Omental fat pad (tissue), 4 donors: ENCODE results near the gene DYTN. TPM values are rescaled to one million over a fixed set of nuclear protein-coding genes. Genes with fewer than 3 reads are reported as not detected.
"Not testable (repeated sequence)": the region's sequence is repeated elsewhere in the genome, so short reads cannot be mapped to it uniquely, and the experiment has no call there.

Experiments
- ATAC-seq: fragments of 150-250 bp; one replicate; pipeline ENCODE4 v1.9.1; 2016; ENCODE audit warnings: mild to moderate bottlenecking, moderate library complexity; ENCODE audit not compliant: low FRiP score
- DNase-seq: peaks from one replicate; pipeline ENCODE4 v3.0.0-alpha.2; 2019; ENCODE audit warnings: low spot score
- CTCF ChIP-seq, 3 donors: fragments of 450-650 bp; IDR thresholded peaks; one replicate each; pipeline ENCODE4 v1.5.1; 2016 to 2017; ENCODE audit warnings: antibody characterized with exemption in 3 of 3, mild to moderate bottlenecking in 3 of 3, moderate library complexity in 2 of 3
- total RNA-seq, 4 donors: library from RNA; depleted of rRNA; stranded (reverse); fragments of >200 nt; gene quantifications; one replicate each; pipeline ENCODE4 v1.1.0, GENCODE V29; 2016

Gene DYTN
- total RNA-seq, 4 donors from 2014 or later, result not detected

GRCh38 chr2:206721256-206721920, 3.2 kb upstream of the DYTN start:
- no peak for TF ChIP-seq CTCF (IDR thresholded peaks at IDR 0.05)
- DNase-seq (no peak), ATAC-seq (no peak)

- DNase-seq (no peak), ATAC-seq (no peak)
- TF ChIP-seq CTCF (IDR thresholded peaks at IDR 0.05), result no peak
Observed at GRCh38 chr2:206716623-206717022, 1.6 kb downstream of the DYTN start.

GRCh38 chr2:206715183-206715582, 3.0 kb downstream of the DYTN start:
- DNase-seq, ATAC-seq: not testable (repeated sequence)

- no peak for DNase-seq
- no peak for ATAC-seq
Observed at GRCh38 chr2:206713746-206714145, 4.5 kb downstream of the DYTN start.

DNA sequence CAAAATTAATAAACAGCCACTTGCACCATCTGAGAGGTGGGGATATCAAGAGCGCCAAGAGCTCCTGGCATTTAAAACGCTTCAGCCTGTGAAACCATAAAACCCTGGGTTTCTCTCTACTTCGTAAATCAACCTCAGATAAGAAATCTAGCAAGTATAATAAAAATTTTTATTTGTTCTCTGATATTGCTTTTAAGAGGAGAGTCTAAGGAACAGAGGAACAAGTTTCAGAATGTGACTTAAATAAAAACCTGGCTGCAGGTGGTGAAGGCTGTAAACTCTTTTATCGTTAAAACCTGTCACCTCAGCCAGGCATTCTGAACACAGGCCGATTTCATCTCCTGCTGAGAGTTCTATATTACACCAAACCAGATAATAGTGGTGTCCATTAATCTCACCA, 9.9 kb downstream of the DYTN start:
- DNase-seq, result no peak
- no peak for ATAC-seq

More at GRCh38 chr2:206713746-206714145, 4.5 kb downstream of the DYTN start:
- TF ChIP-seq CTCF (IDR thresholded peaks at IDR 0.05), result no peak

DNA sequence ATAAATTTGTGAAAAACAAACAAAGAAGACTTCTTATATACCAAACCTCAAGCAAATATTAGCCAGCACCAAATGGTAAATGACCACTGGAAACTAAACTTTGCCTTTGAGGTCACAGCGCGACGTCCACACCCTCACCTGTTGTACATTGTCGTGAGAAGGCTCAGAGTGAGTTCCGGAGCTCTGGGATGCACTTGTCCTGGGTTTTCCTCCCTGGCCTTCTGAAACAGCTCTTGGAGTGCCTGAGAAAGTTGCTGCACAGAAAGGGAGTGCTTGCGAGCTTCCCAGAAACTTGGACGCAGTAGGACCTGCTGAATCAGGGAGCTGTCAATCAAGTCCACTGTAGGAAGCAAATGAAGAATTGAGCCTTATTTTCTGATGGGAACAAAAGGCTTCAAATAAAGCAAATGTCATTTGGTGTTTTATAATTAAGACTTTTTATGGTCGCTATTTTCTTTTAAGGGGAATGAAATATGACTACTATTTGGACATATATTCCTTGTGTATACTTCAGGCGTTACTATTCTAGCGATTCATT, 11.0 kb downstream of the DYTN start:
- DNase-seq (no peak), ATAC-seq (no peak)
- TF ChIP-seq CTCF (IDR thresholded peaks at IDR 0.05), result no peak

More for the DNA sequence above, 9.9 kb downstream of the DYTN start:
- no peak for TF ChIP-seq CTCF (IDR thresholded peaks at IDR 0.05)

DNA sequence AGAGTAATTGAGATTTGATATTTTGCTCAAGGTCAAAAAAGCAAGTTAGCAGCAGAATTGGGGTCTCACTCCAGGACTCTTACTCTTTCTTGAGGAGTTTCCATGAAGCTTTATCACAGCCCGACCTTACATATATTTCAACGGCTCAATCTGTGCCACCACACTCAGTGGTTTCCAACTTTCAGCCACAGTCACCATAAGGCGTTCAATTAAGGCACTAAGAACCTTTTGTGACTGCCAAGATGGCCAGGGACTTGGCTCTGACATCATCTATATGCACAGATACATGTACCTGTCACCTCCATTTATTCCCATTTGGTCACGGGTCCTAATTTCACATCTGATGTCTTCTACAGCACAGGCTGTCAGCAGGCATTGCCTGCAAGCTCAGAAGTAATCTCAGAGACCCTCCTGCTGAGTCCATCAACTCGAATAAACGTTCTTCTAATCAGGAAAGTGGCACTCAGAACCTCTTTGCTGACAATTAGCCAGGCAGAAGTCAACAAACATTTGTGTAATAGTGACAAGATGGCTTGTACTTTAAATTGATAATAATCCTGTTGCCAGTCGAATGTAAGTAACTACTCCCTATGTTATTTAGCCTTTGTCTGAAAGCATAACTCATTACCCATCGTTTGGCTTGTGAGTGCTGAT, 16.1 kb downstream of the DYTN start:
- no peak for TF ChIP-seq CTCF (IDR thresholded peaks at IDR 0.05)
- ATAC-seq (no peak), DNase-seq (no peak)
